ENCODE data around the gene SKI.

DNA sequence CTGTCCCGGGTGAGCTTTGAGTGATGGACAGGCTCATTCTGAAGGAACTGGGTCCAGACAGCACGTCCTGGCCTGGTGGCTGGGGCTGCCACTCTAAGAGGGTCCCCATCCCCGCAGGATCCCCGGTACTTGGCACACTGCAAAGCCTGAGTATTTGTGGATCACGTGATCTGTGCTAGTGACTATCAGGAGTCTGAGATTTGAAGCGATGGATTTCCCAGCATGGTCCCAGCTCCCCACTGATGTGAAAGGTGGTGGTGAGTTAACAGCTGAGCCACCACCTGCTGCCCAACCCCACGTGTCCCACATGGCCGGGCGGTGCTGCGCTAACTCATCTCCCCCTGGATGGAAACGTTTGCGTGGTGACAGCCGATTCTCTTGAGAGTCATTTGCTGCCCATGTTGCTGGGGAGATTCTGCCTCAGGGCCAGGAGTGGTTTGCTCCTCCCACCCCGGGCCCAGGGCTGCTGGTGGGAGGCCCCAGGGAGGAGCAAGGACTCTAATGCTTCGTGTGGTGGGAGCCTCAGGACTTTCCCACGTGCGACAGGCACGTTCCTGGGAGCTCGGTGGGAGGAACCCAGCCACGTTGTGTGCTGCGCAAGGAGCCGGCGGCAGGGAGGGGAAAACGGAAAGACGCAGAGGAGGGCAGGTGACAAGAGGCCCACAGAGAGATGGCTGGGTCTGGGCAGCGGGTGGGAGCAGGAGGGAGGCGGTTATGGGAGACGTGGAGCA, 48.7 kb upstream of the SKI start:
- TF ChIP-seq, protein P1, sequence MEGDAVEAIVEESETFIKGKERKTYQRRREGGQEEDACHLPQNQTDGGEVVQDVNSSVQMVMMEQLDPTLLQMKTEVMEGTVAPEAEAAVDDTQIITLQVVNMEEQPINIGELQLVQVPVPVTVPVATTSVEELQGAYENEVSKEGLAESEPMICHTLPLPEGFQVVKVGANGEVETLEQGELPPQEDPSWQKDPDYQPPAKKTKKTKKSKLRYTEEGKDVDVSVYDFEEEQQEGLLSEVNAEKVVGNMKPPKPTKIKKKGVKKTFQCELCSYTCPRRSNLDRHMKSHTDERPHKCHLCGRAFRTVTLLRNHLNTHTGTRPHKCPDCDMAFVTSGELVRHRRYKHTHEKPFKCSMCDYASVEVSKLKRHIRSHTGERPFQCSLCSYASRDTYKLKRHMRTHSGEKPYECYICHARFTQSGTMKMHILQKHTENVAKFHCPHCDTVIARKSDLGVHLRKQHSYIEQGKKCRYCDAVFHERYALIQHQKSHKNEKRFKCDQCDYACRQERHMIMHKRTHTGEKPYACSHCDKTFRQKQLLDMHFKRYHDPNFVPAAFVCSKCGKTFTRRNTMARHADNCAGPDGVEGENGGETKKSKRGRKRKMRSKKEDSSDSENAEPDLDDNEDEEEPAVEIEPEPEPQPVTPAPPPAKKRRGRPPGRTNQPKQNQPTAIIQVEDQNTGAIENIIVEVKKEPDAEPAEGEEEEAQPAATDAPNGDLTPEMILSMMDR (IDR thresholded peaks at IDR 0.05; ENCODE audit: insufficient read depth, low read depth, low read length), result no peak
- no peak for TF ChIP-seq EZH2 (IDR thresholded peaks at IDR 0.05; ENCODE audit: insufficient read depth, low read length)

Data from astrocyte (in vitro differentiated cells and primary cell).